Neural crest cell (in vitro differentiated cells): ENCODE measurements around the gene WFDC12. TPM values are rescaled to one million over a fixed set of nuclear protein-coding genes. Genes with fewer than 3 reads are reported as not detected.

Experiments
- DNase-seq: peaks from one replicate; pipeline ENCODE4 v3.0.0; 2021; ENCODE audit warnings: low read depth, mixed read lengths, low spot score
- H3K27ac Mint-ChIP-seq: one replicate; pipeline ENCODE4 v1.8.0; 2021; ENCODE audit warnings: mild to moderate bottlenecking, mixed read lengths; ENCODE audit not compliant: unreplicated experiment
- H3K27me3 Mint-ChIP-seq: 2 replicates; pipeline ENCODE4 v1.8.0; 2021; ENCODE audit warnings: low read depth, mild to moderate bottlenecking, mixed read lengths
- H3K36me3 Mint-ChIP-seq: 2 replicates; pipeline ENCODE4 v1.8.0; 2021; ENCODE audit warnings: low read depth, mild to moderate bottlenecking, mixed read lengths
- H3K4me1 Mint-ChIP-seq: 2 replicates; pipeline ENCODE4 v1.8.0; 2021; ENCODE audit warnings: mixed read lengths
- H3K4me3 Mint-ChIP-seq: one replicate; pipeline ENCODE4 v1.8.0; 2021; ENCODE audit warnings: mild to moderate bottlenecking, mixed read lengths
- H3K9me3 Mint-ChIP-seq: 2 replicates; pipeline ENCODE4 v1.8.0; 2021; ENCODE audit warnings: mixed read lengths
- total RNA-seq: library from RNA; stranded (reverse); gene quantifications from 2 replicates; pipeline ENCODE4 v1.2.1, GENCODE V29; 2021
- TF ChIP-seq, protein P1 (sequence below): fragments of 200-600 bp; sonication (generic); conservative IDR thresholded peaks from 2 replicates; pipeline ENCODE4 v1.5.0; 2021; ENCODE audit warnings: antibody characterized with exemption, mild to moderate bottlenecking

Gene WFDC12
- total RNA-seq, 1 donor from 2014 or later = not detected

DNA sequence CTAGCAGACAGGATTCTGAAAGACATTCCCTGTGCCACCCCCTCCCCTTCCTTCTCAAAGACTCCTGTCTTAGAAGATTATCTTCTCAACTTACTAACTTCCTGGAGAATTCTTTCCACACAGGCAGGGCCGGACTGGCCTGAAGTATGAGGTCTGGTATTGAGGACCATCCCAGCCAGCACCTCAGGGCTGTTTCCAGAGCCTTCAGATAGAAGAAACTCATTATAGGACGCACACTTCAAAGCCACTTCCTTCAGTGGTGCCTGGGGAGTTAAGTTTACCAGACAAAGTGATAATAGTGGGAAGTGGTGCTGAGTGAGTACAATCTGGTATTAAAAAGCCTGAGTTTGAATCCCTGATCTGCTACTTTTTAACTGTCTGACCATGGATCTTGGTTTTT is 39.0 kb downstream of the WFDC12 start:
- peaks cover 11% of the 10 kb centered on the region for H3K9me3 Mint-ChIP-seq
- DNase-seq = no peak
- H3K4me1 Mint-ChIP-seq = no peaks in the 10 kb centered on the region
- H3K27ac Mint-ChIP-seq = no peak overlapping the region
- H3K4me3 Mint-ChIP-seq = no peak overlapping the region
- TF ChIP-seq, protein P1, sequence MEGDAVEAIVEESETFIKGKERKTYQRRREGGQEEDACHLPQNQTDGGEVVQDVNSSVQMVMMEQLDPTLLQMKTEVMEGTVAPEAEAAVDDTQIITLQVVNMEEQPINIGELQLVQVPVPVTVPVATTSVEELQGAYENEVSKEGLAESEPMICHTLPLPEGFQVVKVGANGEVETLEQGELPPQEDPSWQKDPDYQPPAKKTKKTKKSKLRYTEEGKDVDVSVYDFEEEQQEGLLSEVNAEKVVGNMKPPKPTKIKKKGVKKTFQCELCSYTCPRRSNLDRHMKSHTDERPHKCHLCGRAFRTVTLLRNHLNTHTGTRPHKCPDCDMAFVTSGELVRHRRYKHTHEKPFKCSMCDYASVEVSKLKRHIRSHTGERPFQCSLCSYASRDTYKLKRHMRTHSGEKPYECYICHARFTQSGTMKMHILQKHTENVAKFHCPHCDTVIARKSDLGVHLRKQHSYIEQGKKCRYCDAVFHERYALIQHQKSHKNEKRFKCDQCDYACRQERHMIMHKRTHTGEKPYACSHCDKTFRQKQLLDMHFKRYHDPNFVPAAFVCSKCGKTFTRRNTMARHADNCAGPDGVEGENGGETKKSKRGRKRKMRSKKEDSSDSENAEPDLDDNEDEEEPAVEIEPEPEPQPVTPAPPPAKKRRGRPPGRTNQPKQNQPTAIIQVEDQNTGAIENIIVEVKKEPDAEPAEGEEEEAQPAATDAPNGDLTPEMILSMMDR = no peak
- H3K36me3 Mint-ChIP-seq = peaks cover 28% of the 10 kb centered on the region
- no peaks in the 10 kb centered on the region for H3K27me3 Mint-ChIP-seq

DNA sequence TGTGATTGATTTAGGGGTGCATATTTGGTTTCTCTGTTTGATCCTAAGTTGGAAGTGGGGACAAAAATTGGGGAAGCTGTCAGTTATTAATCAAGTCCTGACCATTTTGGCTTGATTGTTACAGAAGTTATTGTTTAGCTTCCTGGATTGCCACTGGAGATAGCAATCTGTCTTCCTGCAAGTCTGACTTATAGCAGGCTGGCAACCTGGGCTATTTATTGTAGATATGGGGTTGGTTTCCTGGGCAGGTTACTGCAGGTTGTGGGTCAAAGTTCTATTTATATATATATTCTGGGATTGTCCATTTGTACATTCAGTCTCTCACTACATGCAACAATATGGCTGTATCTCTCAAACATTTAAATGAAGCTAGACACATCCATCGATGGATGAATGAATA is 41.1 kb downstream of the WFDC12 start:
- Mint-ChIP-seq H3K9me3 (peaks cover 11% of the 10 kb centered on the region), H3K4me1 (no peaks in the 10 kb centered on the region), H3K36me3 (peaks cover 32% of the 10 kb centered on the region), H3K27me3 (no peaks in the 10 kb centered on the region), H3K27ac (no peak overlapping the region), H3K4me3 (no peak overlapping the region)
- no peak for DNase-seq
- TF ChIP-seq, protein P1 = no peak

DNA sequence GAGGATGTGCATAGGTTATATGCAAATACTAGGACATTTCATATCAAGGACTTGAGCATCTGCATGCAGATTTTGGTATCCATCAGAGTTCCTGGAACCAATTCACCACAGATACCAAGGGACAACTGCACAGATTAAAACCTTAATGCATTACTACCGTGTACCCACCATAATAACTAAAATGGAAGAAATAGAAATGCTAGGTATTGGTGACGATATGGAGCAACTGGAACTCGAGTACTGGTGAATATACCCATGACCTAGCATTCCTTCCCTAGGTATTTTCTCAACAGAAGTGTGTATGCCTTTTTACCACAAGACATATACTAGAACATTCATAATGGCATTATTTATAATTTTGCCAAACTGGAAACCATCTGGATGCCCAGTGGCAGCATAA is 41.8 kb downstream of the WFDC12 start:
- Mint-ChIP-seq H3K4me3 (no peak overlapping the region), H3K27ac (no peak overlapping the region), H3K36me3 (peaks cover 32% of the 10 kb centered on the region), H3K27me3 (no peaks in the 10 kb centered on the region), H3K4me1 (no peaks in the 10 kb centered on the region), H3K9me3 (peaks cover 11% of the 10 kb centered on the region)
- TF ChIP-seq, protein P1 = no peak
- no peak for DNase-seq

DNA sequence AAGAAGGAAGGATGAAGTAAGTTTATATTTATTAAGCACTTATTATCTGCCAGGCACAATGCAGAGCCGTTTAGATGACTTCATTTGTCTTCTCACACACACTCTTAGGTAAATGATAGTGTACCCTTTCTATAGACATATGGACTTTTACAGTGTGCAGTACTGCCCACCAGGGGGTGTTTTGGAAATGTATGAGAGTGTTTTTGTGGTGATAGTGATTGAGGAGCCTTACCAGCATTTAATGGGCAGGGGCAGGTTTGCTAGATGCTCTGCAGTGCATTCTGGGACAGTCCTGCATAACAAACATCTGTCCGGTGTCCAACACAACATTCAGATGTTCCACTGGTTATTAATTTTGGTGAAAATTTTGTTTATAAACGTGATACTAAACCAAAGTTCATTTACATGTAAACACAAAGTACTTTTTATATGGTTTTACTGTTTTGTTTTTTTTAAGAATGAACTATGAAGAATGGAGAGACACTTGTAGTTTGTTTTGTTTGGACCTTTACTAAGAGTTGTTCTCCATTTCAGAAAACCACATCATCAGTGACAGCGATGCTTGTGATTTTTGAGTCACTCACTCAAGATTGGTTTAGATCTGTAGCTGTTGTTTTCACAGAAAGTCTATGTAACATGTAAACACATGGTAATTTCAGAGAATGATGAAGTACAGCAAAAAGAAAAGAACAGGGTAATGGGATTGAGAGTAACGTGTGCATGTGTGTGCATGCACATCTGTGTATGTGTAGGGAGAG is 43.2 kb downstream of the WFDC12 start:
- TF ChIP-seq, protein P1 = peak; percentile 57
- Mint-ChIP-seq H3K27me3 (no peaks in the 10 kb centered on the region), H3K9me3 (peaks cover 11% of the 10 kb centered on the region), H3K4me1 (no peaks in the 10 kb centered on the region), H3K27ac (no peak overlapping the region), H3K36me3 (peaks cover 30% of the 10 kb centered on the region), H3K4me3 (no peak overlapping the region)
- DNase-seq = no peak

DNA sequence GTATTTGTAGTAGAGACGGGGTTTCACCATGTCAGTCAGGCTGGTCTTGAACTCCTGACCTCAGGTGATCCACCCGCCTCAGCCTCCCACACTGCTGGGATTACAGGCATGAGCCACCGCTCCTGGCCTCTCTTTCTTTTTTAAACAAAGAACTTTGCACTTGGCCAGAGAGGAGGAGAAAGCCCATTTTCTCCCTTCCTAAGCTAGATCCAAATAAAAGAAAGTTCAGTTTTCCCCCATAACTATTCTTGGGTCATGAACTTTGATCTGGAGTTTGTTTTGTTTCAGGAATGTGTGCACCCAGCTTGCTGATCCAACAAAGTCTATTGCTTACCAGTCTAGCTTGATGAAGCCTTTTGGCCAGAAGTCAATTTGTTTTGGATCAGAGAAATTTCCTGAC is 46.7 kb downstream of the WFDC12 start:
- Mint-ChIP-seq H3K36me3 (peaks cover 18% of the 10 kb centered on the region), H3K27me3 (no peaks in the 10 kb centered on the region), H3K27ac (no peak overlapping the region), H3K9me3 (peaks cover 4% of the 10 kb centered on the region), H3K4me1 (no peaks in the 10 kb centered on the region), H3K4me3 (no peak overlapping the region)
- DNase-seq = no peak
- TF ChIP-seq, protein P1 = no peak

Other genes with a start within 250 kb of the WFDC12 start
- gene YWHAB, start 238.8 kb downstream of the WFDC12 start, total RNA-seq = 168 and 172 TPM in 2 replicates
- 75.0 and 78.6 TPM in 2 replicates for gene PABPC1L, start 214.4 kb downstream of the WFDC12 start, total RNA-seq
- gene TOMM34, start 164.1 kb downstream of the WFDC12 start, total RNA-seq = 39.0 and 39.6 TPM in 2 replicates
- 41.2 and 46.4 TPM in 2 replicates for gene STK4, start 158.0 kb downstream of the WFDC12 start, total RNA-seq
- not detected in 2 replicates for gene KCNS1, start 23.3 kb downstream of the WFDC12 start, total RNA-seq
- not detected in 2 replicates for gene WFDC5, start 9.3 kb downstream of the WFDC12 start, total RNA-seq
- not detected in 2 replicates for gene PI3, start 50.4 kb upstream of the WFDC12 start, total RNA-seq
- gene SEMG1, start 82.6 kb upstream of the WFDC12 start, total RNA-seq = not detected in 2 replicates
- not detected in 2 replicates for gene SEMG2, start 96.9 kb upstream of the WFDC12 start, total RNA-seq
- not detected in 2 replicates for gene SLPI, start 130.1 kb upstream of the WFDC12 start, total RNA-seq
- gene RBPJL, start 182.4 kb upstream of the WFDC12 start, total RNA-seq = not detected in 2 replicates
- 0.18 TPM in 1 of 2 replicates, not detected in the other for gene MATN4, start 183.8 kb upstream of the WFDC12 start, total RNA-seq
- 11.4 and 11.5 TPM in 2 replicates for gene SDC4, start 224.0 kb upstream of the WFDC12 start, total RNA-seq
- 24.6 and 25.7 TPM in 2 replicates for gene SYS1, start 238.7 kb upstream of the WFDC12 start, total RNA-seq